ENCODE data around the gene MAPRE3. TPM values are rescaled to one million over a fixed set of nuclear protein-coding genes. Genes with fewer than 3 reads are reported as not detected.
A peak's percentile ranks its signal among the peaks of the same experiment; 100 is the strongest.
"Not testable (repeated sequence)": the region's sequence is repeated elsewhere in the genome, so short reads cannot be mapped to it uniquely, and the experiment has no call there.

Gene MAPRE3
- 4.6 and 6.6 TPM in 2 replicates for total RNA-seq (2014; rRNA removed; shearing (Covaris generic))

GRCh38 chr2:26970244-26970927 lies at the start of gene MAPRE3:
Gene MAPRE3, plus strand, starts transcription at chr2:26970637. Its CDS starts 51,582 bp downstream, at chr2:27022219.
- peak; percentile 90 for DNase-seq (ENCODE audit: low read depth)

GRCh38 chr2:26921323-26921722 lies 49.1 kb upstream of the MAPRE3 start:
- DNase-seq (ENCODE audit: low read depth) = no peak

GRCh38 chr2:26922405-26923188 lies 47.8 kb upstream of the MAPRE3 start:
- DNase-seq (ENCODE audit: low read depth) = peak; percentile 71

- not testable (repeated sequence) for DNase-seq (ENCODE audit: low read depth)
These were observed 47.3 kb upstream of the MAPRE3 start for GRCh38 chr2:26923189-26923466.

- DNase-seq (ENCODE audit: low read depth) = no peak
These were observed 45.7 kb upstream of the MAPRE3 start for GRCh38 chr2:26924731-26925099.

- DNase-seq (ENCODE audit: low read depth) = no peak
These were observed 45.2 kb upstream of the MAPRE3 start for GRCh38 chr2:26925100-26925791.

- DNase-seq (ENCODE audit: low read depth) = no peak
These were observed 43.2 kb upstream of the MAPRE3 start for GRCh38 chr2:26927221-26927620.

- DNase-seq (ENCODE audit: low read depth) = no peak
These were observed 37.5 kb upstream of the MAPRE3 start for GRCh38 chr2:26932974-26933373.

GRCh38 chr2:26933431-26934334 lies 36.8 kb upstream of the MAPRE3 start:
- no peak for DNase-seq (ENCODE audit: low read depth)

GRCh38 chr2:26934335-26934724 lies 36.1 kb upstream of the MAPRE3 start:
- DNase-seq (ENCODE audit: low read depth) = no peak

GRCh38 chr2:26934985-26935384 lies 35.5 kb upstream of the MAPRE3 start:
- no peak for DNase-seq (ENCODE audit: low read depth)

- DNase-seq (ENCODE audit: low read depth) = no peak
These were observed 33.6 kb upstream of the MAPRE3 start for GRCh38 chr2:26936855-26937254.

- DNase-seq (ENCODE audit: low read depth) = no peak
These were observed 31.9 kb upstream of the MAPRE3 start for GRCh38 chr2:26938399-26939118.

GRCh38 chr2:26940001-26940400 lies 30.4 kb upstream of the MAPRE3 start:
- no peak for DNase-seq (ENCODE audit: low read depth)

- DNase-seq (ENCODE audit: low read depth) = peak; percentile 74
These were observed 29.0 kb upstream of the MAPRE3 start for GRCh38 chr2:26941486-26941885.

GRCh38 chr2:26942543-26943295 lies 27.7 kb upstream of the MAPRE3 start:
- DNase-seq (ENCODE audit: low read depth) = peak; percentile 67

- DNase-seq (ENCODE audit: low read depth) = no peak
These were observed 24.3 kb upstream of the MAPRE3 start for GRCh38 chr2:26945991-26946750.

- DNase-seq (ENCODE audit: low read depth) = peak; percentile 83
These were observed 23.3 kb upstream of the MAPRE3 start for GRCh38 chr2:26946841-26947784.
